Activated CD8-positive, alpha-beta memory T cell treated with anti-CD3 and anti-CD28 coated beads for 48 hours (primary cell): ENCODE results near the gene SLC29A3.

Experiments used
- DNase-seq, 3 experiments: peaks; one replicate each; pipeline ENCODE4 v3.0.0-alpha.2; 2020; ENCODE audit warnings: low read depth in 2 of 3, low spot score in 2 of 3

Gene SLC29A3

DNA sequence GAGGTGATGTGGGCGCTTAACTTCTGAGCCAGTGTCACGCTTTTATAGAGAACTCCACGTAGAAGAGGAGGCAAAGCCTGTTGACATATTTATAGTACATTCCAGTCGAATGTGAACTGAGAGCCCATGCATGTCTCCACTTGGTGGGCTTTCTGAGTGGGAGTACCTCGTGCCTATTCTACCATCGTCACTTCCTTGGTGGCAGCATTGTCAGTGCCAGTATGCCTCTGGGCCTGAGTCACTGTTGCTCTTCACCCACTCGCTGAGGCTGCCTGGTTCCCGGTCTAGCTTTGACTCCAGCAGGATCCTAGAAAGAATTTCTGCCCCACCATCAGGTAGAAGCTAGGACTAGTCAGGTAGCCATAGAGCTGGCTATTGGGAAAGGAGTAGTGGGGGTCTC is 47.6 kb downstream of the SLC29A3 start:
- DNase-seq: no peak

DNA sequence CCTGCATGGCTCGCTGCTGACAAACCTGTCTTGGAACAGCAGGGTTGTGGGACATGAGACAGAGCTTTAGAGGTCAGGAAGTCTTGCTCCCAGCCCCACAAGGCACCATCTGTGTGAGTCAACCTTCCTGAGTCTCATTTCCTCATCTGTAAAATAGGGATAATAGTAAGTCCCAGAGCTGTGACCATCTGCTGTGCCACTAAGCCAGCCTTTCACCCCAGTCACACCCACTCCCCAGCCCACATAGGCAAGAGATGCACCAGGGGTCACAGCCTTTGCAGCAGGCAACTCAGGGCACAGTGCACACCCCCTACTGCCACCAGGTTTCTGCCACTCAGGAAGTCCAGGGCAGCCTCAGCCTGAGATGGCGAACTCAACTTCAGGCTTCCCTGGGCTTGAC is 48.2 kb downstream of the SLC29A3 start:
- no peak for DNase-seq

DNA sequence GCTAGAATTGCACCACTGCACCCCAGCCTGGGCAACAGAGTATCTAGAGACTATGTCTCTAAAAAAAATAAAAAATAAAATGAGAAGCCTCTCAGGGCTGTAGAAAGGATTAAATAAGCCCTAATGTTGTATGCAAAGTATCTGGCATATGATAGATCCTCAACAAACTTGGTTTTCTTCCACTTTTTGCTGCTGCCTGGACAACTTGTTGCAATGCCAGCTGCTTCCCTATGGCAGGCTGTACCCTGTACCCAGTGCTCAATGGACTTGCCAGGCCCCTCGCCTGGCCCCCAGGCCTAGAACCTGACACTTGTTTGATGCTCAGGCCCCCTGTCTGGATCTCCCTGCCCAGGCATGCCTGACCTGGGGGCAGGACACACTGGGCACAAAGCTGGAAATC is 49.1 kb downstream of the SLC29A3 start:
- no peak for DNase-seq

DNA sequence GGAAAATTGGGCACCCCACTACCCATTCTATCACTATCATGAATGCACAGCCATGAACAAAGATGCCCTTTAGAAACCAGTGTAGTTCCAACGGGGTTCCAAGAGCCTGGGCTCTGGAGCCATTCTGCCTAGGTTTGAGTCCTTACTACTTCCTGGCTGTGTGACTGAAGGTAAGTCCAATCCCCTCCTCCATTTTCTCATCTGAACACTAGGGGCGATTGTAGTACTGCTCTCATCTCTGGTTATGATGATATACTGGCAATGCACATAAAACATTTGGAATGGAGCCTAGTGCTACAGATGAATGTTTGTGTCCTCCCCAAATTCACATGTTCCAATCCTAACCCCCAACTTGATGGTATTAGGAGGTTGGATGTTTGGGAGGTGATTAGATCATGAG is 49.6 kb downstream of the SLC29A3 start:
- DNase-seq: no peak

DNA sequence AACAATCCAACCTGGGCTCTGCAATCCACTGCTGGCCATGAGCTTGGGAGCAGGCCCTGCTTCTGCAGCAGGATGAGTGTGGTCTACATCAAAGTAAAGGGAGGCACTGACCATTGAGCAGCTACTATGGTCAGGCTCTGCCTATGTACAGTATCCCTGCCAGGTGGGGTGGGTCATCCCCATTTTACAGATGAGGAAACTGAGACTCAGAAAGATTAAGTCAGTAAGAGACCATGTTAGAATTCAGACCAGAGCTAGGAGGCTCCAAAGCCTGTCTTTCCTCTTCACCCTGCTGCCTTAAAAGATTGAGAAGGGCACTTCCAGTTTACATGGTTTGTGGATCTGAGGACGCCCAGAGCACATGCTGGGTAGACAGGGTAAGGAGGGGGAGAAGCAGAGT is 50.5 kb downstream of the SLC29A3 start:
- DNase-seq: no peak

DNA sequence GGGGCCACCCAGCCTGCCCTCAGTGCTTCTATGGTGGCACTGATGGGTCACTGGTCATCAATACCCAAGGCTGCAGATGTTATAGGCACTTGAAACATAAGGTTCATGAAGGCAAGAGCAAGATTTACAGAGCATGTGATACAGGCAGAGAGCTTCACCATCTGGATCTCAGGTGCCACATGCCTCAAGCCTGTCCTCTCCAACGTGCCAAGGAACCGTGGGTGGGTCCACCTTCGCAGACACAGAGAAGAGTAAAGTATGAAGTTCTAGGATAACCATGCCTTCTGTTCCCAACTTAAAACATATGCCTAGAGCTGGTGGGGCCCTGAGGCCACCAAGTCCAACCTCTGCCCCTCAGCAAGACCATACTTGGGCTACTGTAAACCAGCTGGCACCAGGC is 51.0 kb downstream of the SLC29A3 start:
- DNase-seq: no peak

DNA sequence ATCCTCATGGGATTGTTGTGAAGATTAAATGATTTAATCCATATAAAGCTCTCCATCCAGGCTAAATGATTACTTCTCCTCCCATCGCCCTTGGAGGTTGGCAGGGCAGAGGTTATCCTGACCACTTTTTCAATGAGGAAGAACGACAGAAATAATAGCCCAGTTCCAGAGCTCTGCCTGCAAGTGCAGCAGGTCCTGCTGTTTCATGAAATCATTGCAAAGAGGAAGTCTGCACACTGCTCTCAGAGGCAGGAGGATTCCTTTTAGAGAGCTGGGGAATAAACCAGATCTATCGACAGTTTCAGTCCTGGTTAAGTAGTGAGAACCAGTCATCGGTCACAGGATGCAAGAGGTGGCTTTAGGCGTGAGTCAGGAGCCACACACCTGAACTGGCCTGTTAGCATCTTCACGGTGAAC is 52.7 kb downstream of the SLC29A3 start:
- no peak for DNase-seq

DNA sequence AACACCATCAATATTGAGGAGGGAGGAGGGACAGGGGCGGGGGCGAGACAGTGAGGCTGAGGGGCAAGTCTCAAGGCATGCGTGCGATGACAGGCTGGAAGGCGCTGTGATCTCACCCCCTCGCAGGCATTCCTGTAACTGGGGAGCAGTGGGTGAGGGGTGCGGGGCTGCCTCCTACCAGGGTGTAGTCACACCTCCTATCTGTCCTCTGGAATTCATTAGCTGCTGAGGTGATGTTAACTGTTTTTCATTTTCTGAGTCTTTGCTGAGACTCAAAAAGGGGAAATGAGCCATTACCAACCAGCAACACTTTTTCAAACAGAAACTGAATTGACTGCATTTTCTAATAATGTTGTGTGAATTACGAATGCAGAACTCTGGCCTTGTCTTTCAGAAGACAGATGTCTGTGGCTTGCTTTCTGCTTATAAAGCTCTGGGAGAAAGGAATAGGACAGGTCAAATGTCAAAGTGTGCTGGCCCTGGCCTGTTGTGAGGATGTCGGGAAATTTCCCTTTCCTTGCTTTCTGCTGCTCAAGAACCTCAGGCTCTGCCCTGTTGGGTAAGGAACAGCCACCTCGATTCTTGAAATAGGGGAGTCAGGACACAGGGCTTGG is 53.9 kb downstream of the SLC29A3 start:
- no peak for DNase-seq

DNA sequence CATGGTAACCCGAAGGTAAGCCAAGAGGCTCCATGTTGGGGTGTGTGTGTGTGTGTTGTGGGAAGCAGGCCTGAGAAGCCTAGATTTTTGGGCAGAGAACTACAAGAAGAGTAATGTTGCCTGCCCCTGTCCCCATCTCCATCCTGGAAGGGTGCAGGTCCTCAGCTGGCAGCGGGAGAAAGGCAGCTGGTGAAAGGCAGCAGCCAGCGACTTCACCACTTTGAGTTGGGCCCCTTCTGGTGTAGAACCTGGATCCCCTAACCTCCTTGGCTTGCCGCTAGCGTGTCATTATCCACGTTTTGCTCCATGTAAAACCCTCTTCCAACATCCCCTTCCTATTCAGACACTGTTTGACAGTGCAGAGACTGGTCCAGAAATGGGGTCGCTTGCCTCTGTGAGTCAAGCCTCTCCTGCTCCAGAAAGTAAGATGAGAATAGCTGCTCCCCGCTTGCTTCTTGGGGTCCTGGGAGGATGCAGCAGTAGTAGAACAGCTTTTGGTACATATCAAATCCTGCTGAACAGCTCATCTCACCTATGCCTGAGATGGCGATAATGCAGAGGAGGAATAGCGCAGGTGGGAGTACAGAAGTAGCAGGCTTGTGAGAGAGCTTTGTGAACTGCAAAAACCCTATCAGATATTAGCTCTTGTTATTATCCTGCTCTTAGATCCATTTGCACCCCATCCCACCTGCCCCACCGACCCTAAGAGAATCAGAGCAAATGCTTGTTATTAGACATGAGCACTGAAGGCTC is 55.6 kb downstream of the SLC29A3 start:
- DNase-seq: no peak

DNA sequence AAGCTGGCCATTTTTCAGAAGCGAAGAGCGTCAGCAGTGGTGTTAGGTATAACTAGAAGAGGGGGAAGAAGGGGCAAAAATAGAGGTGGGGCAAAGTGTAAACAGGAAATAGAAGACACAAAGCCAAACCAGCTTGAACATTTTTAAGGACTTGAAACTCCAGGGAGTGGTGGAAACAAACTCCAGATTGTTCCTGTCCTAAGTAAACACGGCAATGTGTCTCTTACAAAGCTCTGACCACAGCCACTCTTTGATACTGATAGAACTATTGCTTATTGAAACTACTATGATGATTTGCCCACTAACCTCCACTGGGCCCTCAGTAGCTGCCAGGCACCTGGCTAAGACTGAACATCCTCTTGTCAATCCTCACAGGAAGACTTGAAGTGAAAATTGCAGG is 56.9 kb downstream of the SLC29A3 start:
- DNase-seq: no peak

DNA sequence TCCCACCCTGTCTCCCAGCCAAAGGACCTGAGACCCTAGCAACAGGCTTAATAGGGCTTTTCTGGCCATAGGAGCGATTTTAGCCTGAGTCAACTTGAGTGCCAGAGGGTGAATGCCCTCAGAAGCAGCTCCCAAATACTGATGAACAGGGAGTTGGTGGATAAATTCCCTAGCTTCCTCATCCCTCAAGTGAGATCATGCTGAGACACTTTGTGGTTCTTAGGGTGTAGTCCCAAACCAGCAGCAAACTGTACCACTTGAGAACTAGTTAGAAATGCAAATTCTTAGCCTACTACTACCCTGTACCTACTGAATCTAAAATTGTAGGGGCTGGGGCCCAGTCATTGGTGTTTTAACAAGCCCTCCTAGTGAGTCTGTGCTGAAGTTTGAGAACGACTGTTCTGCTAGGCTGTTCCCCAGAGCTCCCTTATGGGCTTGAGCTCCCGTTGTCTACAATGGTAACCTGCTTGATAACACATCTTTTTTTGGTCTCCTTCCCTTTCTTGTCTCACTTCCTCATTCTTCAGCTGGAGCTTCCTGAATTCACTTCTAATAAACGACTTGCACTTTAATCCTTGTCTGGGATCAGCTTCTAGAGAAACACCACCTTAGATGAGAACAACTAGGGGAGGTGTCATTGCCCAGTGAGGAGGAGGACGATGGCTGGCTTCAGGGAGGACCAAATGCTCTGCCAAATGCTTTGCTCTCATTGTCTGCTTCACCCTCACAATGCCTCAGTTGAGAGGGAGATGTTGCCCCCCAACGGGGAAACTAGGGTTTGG is 59.5 kb downstream of the SLC29A3 start:
- DNase-seq: no peak

DNA sequence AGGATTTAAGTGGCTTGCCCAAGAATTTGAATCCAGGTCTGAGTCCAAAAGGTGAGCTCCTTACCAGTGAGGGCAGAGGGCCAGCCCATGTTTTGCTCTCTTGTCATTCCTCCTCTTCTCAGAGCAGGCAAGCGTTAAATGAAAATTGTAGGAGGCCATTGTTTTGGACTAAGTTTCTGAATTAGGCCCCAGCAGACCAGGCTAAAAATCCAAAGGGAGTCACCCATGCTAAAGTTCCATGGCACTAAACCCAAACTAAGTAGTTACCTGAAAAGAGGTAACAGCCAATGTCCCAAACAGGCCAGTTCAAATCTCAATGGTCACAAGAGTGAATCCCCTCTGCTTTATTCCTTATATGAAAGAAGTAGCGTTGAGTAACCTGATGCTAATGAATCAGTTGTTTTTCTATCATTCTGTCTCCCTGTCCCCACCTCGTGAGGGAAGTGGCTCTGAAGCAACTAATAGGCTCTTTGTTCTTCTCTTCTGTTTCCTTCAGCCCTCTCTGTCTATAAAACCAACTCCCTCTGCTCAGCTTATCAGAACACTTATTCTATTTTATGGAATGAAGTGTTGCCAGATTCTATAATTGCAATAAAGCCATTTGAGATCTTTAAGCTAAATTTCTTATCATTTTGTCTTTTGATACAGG is 60.2 kb downstream of the SLC29A3 start:
- no peak for DNase-seq

DNA sequence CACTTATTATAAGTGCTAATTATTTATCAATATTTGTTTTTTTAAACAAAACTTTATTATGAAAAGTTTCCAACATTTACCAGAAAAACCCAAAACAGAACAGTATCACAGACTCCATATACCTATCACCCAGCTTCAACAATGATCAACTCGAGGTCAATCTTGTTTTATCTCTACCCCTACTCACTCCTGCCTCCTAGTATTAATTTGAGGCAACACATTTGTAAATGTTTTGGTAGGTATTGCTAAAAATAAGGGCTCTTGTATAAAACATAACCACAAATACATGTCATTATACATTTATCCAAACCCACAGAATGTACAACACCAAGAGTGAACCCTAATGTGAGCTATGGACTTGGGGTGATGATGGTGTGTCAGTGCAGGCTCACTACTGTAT is 61.8 kb downstream of the SLC29A3 start:
- no peak for DNase-seq

DNA sequence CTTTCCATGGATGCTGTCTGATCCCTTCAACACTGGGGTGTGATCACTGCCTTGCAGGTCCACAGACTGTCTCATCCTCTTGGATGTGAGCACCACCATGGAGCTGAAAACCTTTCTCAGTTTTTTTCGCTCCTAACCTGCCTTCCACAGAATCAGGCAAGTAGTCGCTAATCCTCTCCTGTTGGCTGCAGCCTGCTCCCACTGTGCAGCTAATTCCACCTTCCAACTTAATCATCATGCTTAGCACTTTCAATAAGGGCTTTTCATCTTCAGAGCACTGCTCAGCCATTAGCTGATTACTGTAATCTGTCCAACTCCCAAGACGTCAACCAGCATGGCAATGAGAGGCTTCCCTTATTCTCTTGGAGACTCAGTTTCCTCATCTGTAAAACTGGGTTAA is 62.6 kb downstream of the SLC29A3 start:
- no peak for DNase-seq

DNA sequence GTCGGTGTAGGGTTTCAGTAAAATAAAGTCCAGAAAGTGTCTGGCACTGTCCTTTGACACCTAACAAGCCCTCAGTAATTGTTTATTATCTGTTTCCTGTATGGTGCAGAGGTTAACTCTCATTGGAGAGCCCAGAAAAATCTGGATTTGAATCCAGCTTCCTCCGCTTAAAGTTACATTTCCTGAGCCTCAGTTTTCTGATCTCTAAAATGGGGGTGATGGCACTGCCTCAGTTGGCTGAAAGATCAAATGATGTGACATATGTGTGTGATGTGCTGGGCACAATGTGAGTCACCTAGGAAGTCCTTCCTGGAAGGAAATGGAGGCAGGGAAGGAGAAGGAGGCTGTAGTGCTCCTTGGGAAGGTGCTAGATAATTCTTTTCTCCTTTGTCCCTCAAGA is 63.0 kb downstream of the SLC29A3 start:
- DNase-seq: no peak

DNA sequence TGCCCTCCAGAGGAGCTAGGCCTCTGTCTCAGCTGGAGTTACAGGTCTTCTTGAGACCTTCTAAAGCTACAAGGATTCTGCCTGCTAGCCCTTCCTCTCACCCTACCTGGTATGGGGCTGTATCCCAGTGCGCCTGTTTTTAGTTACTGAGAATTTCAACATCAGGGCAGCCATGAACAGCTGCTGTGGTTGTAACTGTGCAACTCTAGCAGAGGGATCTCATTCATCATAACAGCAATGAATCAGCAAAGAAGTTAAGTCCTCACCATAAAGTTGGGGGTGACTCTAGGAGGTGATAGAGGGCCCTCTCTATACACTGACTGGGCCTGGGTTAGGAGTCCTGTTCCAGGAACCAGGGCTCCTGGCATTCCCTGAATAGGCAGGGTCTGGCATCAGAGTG is 63.7 kb downstream of the SLC29A3 start:
- DNase-seq: no peak

DNA sequence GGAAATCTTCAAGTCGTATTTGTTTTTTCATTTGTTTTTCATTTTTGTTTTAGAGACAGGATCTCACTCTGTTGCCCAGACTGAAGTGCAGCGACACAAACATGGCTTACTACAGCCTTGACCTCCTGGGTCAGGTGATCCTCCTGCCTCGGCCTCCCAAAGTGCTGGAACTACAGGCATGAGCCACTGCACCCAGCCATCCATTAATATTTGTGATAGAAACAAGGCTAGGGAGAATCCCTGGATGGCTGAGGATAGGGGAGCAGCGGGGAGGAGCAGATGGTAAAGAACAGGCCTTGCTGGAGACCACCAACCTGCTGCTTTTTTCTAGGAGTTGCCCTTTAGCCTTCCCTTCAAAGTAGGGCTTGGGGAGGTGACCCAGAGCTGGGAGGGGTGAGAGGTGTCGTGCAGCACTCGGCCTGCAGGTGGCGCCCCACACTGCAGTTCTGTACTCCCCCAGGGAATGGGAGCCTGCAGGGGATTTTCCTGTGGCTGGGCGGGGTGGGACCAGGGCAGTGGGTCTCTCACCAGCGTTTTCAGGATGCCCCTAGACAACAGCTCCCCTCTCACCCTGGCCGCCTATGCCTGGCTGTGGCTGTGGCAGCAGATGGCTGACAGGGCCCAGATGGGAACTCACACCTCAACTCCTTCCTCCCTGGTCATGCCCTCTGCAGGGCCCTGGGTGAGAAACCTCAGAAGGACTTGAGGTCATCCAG is 65.1 kb downstream of the SLC29A3 start:
- DNase-seq: peak; percentile 46 to 65 (median 57)

DNA sequence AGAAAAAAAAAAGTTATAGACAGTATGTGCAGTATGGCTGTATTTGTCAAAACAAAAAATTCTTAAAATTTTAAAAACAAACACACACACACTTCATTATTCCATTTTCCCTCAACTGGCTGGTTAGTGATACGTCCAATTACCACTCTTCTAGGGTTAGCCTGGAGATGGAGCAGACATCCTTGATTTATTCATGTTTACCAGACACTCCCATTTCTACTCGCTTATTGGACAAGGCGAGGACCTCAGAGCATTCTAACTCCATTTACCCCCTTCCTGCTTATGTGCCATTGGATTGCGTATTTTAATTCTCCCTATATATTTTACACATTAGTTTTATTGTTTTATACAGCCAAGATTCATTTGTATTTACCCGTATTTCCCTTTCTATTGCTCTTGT is 69.1 kb downstream of the SLC29A3 start:
- DNase-seq: no peak

DNA sequence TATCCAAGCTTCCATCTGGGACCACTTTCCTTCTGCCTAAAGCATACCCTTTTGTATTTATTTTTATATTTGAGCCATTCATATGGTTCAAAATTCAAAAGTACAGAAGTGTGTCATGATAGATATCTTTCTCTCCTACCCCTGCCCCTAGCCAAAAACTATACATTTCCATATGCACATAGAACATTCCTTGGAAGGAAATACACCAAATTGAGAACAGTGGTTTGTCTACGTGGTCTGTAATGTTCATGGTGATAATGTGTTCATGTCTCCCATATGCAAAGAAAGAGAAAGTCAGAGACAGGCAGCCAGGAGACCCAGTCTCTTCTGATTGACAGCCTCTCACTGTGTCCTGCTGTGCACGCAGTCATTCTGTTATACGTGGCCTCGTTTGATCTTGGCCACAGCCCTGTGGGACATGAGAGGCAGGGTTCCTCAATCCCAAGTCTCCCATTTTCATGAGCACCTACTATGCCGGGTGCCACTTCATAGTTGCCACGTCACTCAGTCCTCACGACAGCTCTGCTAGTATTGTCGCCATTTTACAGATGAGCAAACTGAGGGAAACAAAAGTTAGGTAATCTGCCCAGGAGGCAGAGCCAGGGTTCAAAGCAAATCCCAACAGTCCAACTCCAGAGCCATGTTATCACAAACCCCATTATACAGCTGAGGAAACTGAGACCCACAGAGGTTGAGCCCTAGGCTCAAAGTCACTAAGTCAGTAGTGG is 69.7 kb downstream of the SLC29A3 start:
- DNase-seq: no peak

DNA sequence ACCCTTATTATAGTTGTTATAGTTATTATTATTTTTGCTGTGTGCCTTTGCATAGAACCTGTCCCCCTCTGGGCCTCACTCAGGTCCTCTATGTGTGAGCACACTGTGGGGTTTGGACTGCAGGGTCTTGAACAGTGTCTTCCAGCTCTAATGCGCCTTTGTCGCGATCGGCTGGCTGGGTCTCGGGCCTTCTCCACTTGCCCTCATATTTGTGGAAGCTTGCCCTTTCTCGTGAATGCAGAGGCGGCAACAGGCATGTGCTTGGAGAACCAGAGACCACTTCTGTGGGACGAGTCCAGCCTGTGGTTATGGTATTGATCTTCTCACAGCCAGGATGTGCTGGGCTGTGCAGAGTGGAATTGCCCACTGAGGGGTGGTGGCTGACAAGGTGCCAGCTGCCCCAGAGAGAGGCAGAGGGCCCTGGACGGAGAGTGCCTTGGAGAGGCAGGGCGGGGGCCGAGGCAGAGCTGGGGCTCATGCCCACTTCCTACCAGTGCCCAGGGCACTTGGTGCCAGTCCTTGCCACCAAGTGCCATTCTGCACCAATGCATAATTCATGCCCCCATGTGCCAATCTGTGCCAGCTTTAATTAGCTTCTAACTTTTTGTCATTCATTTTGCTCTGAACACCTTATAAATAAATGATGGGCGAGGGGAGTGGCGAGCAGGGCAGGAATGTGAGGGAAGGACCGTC is 70.9 kb downstream of the SLC29A3 start:
- no peak for DNase-seq
